Endothelial cell of umbilical vein (primary cell): ENCODE results near the gene MDFIC. TPM values are rescaled to one million over a fixed set of nuclear protein-coding genes. Genes with fewer than 3 reads are reported as not detected.

Experiments used
- BruUV-seq: library from RNA; stranded (reverse); fragments of 400-500 nt; replicated peaks from 2 replicates; lab custom pipeline; 2021; lab: Mats Ljungman, UMichigan
- CTCF ChIA-PET: fragments of 300-600, 350-600 bp; sonication (Branson Sonifier 250); formaldehyde crosslinking; loops from one replicate; lab custom pipeline; 2021; ENCODE audit warnings: antibody characterized with exemption, inconsistent platforms; lab: Charles Lee
- POLR2A ChIA-PET: fragments of 300-600, 350-600 bp; sonication (Branson Sonifier 250); formaldehyde crosslinking; loops from one replicate; lab custom pipeline; 2021; ENCODE audit warnings: antibody characterized with exemption, inconsistent platforms; lab: Charles Lee
- DNase-seq: peaks from one replicate; pipeline ENCODE4 v3.0.0-alpha.2; 2011; ENCODE audit warnings: low read depth, low spot score
- FAIRE-seq: peaks from 2 replicates; lab custom pipeline; 2011; peaks lifted over from hg19 to GRCh38; lab: Jason Lieb, UNC
- H2AFZ ChIP-seq: 2 replicates; pipeline ENCODE4 v1.6.0; 2012; ENCODE audit warnings: low read depth, low read length, control low read depth, inconsistent platforms
- H3K27ac ChIP-seq: 2 replicates; pipeline ENCODE4 v1.5.1; 2011; ENCODE audit warnings: low read depth, mild to moderate bottlenecking, control low read depth, low read length, moderate library complexity; ENCODE audit not compliant: insufficient read depth
- H3K27me3 ChIP-seq, 2 experiments: 2 replicates each; pipeline versions ENCODE4 v1.6.0 to v1.6.1; 2011; ENCODE audit warnings: low read length in 2 of 2, mixed read lengths in 1 of 2; ENCODE audit not compliant: control insufficient read depth in 2 of 2, insufficient read depth in 2 of 2
- H3K36me3 ChIP-seq, 2 experiments: 2 replicates in 1 of 2; 3 replicates in 1 of 2; pipeline ENCODE4 v1.5.1; 2011; ENCODE audit warnings: low read length in 2 of 2, mild to moderate bottlenecking in 1 of 2, moderate library complexity in 1 of 2; ENCODE audit not compliant: control insufficient read depth in 2 of 2, insufficient read depth in 2 of 2; ENCODE audit errors: extremely low read depth in 1 of 2
- H3K4me1 ChIP-seq: 3 replicates; pipeline ENCODE4 v1.5.1; 2011; ENCODE audit warnings: mild to moderate bottlenecking, low read length; ENCODE audit not compliant: control insufficient read depth, insufficient read depth; ENCODE audit errors: extremely low read depth
- H3K4me2 ChIP-seq: 2 replicates; pipeline ENCODE4 v1.6.1; 2011; ENCODE audit warnings: low read length, control low read depth, mixed read lengths; ENCODE audit not compliant: insufficient read depth
- H3K4me3 ChIP-seq, 3 experiments: fragments of 200-600 bp in 1 of 3; sonication (generic), shearing (Covaris generic) in 1 of 3; replicated peaks in 1 of 3; 2 replicates each; pipeline ENCODE4 v1.5.1; 2011 to 2016; ENCODE audit warnings: control low read depth in 3 of 3, low read length in 3 of 3, mild to moderate bottlenecking in 2 of 3, inconsistent platforms in 1 of 3, low read depth in 1 of 3, moderate library complexity in 1 of 3; ENCODE audit not compliant: insufficient read depth in 1 of 3
- H3K79me2 ChIP-seq: 2 replicates; pipeline ENCODE4 v1.6.0; 2012; ENCODE audit warnings: low read length, inconsistent platforms; ENCODE audit not compliant: control insufficient read depth, insufficient read depth
- H3K9ac ChIP-seq: replicated peaks from 2 replicates; pipeline ENCODE3; 2011; ENCODE audit warnings: low read length, control low read depth; ENCODE audit not compliant: insufficient read depth; ENCODE audit errors: extremely low read depth
- H3K9me1 ChIP-seq: replicated peaks from 3 replicates; pipeline ENCODE4 v1.6.0; 2011; ENCODE audit warnings: mild to moderate bottlenecking, low read length; ENCODE audit not compliant: control insufficient read depth, insufficient read depth; ENCODE audit errors: extremely low read depth
- H3K9me3 ChIP-seq: replicated peaks from 2 replicates; pipeline ENCODE4 v1.5.1; 2012; ENCODE audit warnings: low read length, inconsistent platforms; ENCODE audit not compliant: control insufficient read depth, insufficient read depth
- H4K20me1 ChIP-seq: replicated peaks from 2 replicates; pipeline ENCODE3; 2011; ENCODE audit warnings: mild to moderate bottlenecking, low read length; ENCODE audit not compliant: control insufficient read depth, insufficient read depth; ENCODE audit errors: extremely low read depth
- CTCF ChIP-seq, 2 donors: IDR thresholded peaks; 1 replicate in 1 of 2; 2 replicates in 1 of 2; pipeline ENCODE4 v1.5.1; 2011; ENCODE audit warnings: low read length in 2 of 2, mild to moderate bottlenecking in 2 of 2, moderate library complexity in 2 of 2, control low read depth in 1 of 2, inconsistent platforms in 1 of 2, low read depth in 1 of 2; ENCODE audit not compliant: insufficient read depth in 1 of 2; ENCODE audit errors: extremely low read depth in 1 of 2
- EZH2 ChIP-seq: IDR thresholded peaks from 2 replicates; pipeline ENCODE4 v1.6.1; 2012; ENCODE audit warnings: borderline replicate concordance, low read depth, mild to moderate bottlenecking, moderate library complexity, low read length, inconsistent platforms; ENCODE audit not compliant: severe bottlenecking
- FOS ChIP-seq: IDR thresholded peaks from 2 replicates; pipeline ENCODE4 v1.6.1; 2011; ENCODE audit warnings: mild to moderate bottlenecking, low read length, moderate library complexity, borderline replicate concordance; ENCODE audit not compliant: insufficient read depth
- GATA2 ChIP-seq: IDR thresholded peaks from 2 replicates; pipeline ENCODE4 v1.7.0; 2011; ENCODE audit warnings: low read depth, mild to moderate bottlenecking, moderate library complexity, mixed read lengths, low read length; ENCODE audit not compliant: insufficient read length, insufficient read depth
- JUN ChIP-seq: IDR thresholded peaks from 2 replicates; pipeline ENCODE4 v1.6.1; 2011; ENCODE audit warnings: borderline replicate concordance, low read depth; ENCODE audit not compliant: insufficient read length, insufficient read depth
- MAX ChIP-seq: IDR thresholded peaks from 2 replicates; pipeline ENCODE4 v1.6.1; 2011; ENCODE audit not compliant: insufficient read depth, insufficient read length
- MYC ChIP-seq: IDR thresholded peaks from one replicate; pipeline ENCODE4 v1.6.1; 2011; ENCODE audit warnings: mild to moderate bottlenecking, low read depth, low read length
- POLR2A ChIP-seq: IDR thresholded peaks from 2 replicates; pipeline ENCODE4 v1.6.1; 2012; ENCODE audit warnings: low read depth, mild to moderate bottlenecking, control low read depth, low read length
- POLR2AphosphoS5 ChIP-seq: IDR thresholded peaks from 2 replicates; pipeline ENCODE4 v1.6.1; 2012; ENCODE audit warnings: low read depth, mild to moderate bottlenecking, control low read depth, low read length, moderate library complexity; ENCODE audit not compliant: insufficient read depth
- dilution Hi-C: fragments of 300-500 bp; cut with MboI; formaldehyde crosslinking; loops from one replicate; pipeline ENCODE4 v1.15.0; 2019; ENCODE audit warnings: low sequenced_read_pairs; ENCODE audit not compliant: extremely low pct_ligation_motif_present
- intact Hi-C: fragments of 100-400 bp; cut with micrococcal nuclease; formaldehyde crosslinking; loops from one replicate; pipeline ENCODE4 v1.10.0; 2022
- polyA plus RNA-seq, 4 experiments: library from polyadenylated mRNA; depleted of rRNA in 3 of 4; stranded (reverse) in 3 of 4; unstranded in 1 of 4; fragments of >200 nt; gene quantifications; 2 replicates each; pipeline versions ENCODE4 v1.2.1 to v1.2.3, GENCODE V29; 2011 to 2012; ENCODE audit warnings: missing spikeins in 1 of 4
- total RNA-seq: library from RNA; stranded (reverse); gene quantifications from 2 replicates; pipeline ENCODE4 v1.2.3, GENCODE V29; 2021

The MDFIC gene
- total and polyA plus RNA-seq, 2 donors (not counting 3 experiments of a cell fraction or from before 2014, with no cell fraction given), result 6.5 to 14.2 TPM

DNA sequence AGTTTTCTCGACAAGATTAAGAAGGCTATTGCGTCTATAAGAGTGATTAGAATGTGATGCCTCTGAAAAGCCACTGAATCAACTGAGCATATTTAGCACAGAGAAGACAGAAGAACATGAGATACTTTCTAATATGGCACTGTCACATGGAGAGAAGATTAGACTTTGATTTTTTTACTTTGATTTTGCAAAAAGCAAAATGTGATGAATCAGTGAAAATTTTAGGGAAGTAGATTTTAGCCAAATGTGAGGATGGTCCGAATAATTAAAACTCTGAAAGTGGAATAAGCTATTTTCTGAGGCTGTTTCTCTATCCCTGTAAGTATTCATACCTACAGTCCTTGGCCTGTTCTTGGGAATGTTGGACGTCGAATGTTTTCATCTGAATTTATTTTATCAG, 11.8 kb downstream of the MDFIC start:
- no peak overlapping the region for H3K27ac ChIP-seq
- CTCF ChIA-PET, result interaction anchor here (1.0 to 1.4 kb wide), 2 partner anchors 8 to 13 kb away, joined by 3 read pairs; no protein-coding TSS in a partner anchor
- dilution Hi-C loops (no loop called here), intact Hi-C loops (no loop called here)
- FAIRE-seq, result no peak
- TF ChIP-seq POLR2AphosphoS5, result no peak
- TF ChIP-seq GATA2, result no peak
- TF ChIP-seq MYC, result no peak
- no peak for TF ChIP-seq EZH2
- no peak for TF ChIP-seq MAX
- TF ChIP-seq JUN, result no peak
- TF ChIP-seq POLR2A, result no peak
- no peak overlapping the region for H3K4me2 ChIP-seq
- no peaks in the 10 kb centered on the region for H3K9me3 ChIP-seq
- peaks cover 3% of the 10 kb centered on the region for H3K79me2 ChIP-seq
- H2AFZ ChIP-seq, result no peak overlapping the region
- no peak overlapping the region for H3K9ac ChIP-seq
- BruUV-seq, result no TSS peak
- H3K9me1 ChIP-seq, result no peaks in the 10 kb centered on the region
- H3K27me3 ChIP-seq, result no peaks in the 10 kb centered on the region
- H4K20me1 ChIP-seq, result no peaks in the 10 kb centered on the region
- DNase-seq, result no peak
- H3K36me3 ChIP-seq, result no peaks in the 10 kb centered on the region
- H3K4me1 ChIP-seq, result peaks cover 14% of the 10 kb centered on the region
- H3K4me3 ChIP-seq, result no peak overlapping the region
- POLR2A ChIA-PET, result no interaction called here

GRCh38 chr7:114934086-114934485, 12.2 kb downstream of the MDFIC start:
- H3K9me3 ChIP-seq, result no peaks in the 10 kb centered on the region
- H3K4me3 ChIP-seq, result no peak overlapping the region
- H3K9ac ChIP-seq, result no peak overlapping the region
- no peak for DNase-seq
- H4K20me1 ChIP-seq, result no peaks in the 10 kb centered on the region
- no peak overlapping the region for H3K4me2 ChIP-seq
- intact Hi-C loops, result no loop called here
- TF ChIP-seq POLR2AphosphoS5, result no peak
- TF ChIP-seq MYC, result no peak
- TF ChIP-seq POLR2A, result no peak
- TF ChIP-seq JUN, result no peak
- TF ChIP-seq CTCF (IDR thresholded peaks at IDR 0.05; ENCODE audit: extremely low read depth in 1 of 2, insufficient read depth in 1 of 2, low read depth in 1 of 2, low read length in 2 of 2), result no peak
- no peak for TF ChIP-seq FOS
- TF ChIP-seq MAX, result no peak
- no peak for TF ChIP-seq EZH2
- no peak for TF ChIP-seq GATA2
- no peak for FAIRE-seq
- ChIA-PET CTCF (interaction anchor here (1.0 to 1.4 kb wide), 2 partner anchors 9 to 13 kb away, joined by 3 read pairs; no protein-coding TSS in a partner anchor), POLR2A (no interaction called here)
- H2AFZ ChIP-seq, result no peak overlapping the region
- H3K27me3 ChIP-seq, result no peaks in the 10 kb centered on the region
- dilution Hi-C loops, result no loop called here
- peaks cover 14% of the 10 kb centered on the region for H3K4me1 ChIP-seq
- BruUV-seq, result no TSS peak
- H3K9me1 ChIP-seq, result no peaks in the 10 kb centered on the region
- no peaks in the 10 kb centered on the region for H3K36me3 ChIP-seq
- H3K27ac ChIP-seq, result no peak overlapping the region
- H3K79me2 ChIP-seq, result peaks cover 3% of the 10 kb centered on the region
